Activated CD4-positive, alpha-beta T cell treated with anti-CD3 and anti-CD28 coated beads, Interleukin-2, amount 10 ng/mL, durations not matched to agents 24 days and 14 days (primary cell): ENCODE data around the gene PTPRH. TPM values are rescaled to one million over a fixed set of nuclear protein-coding genes. Genes with fewer than 3 reads are reported as not detected.
"Not testable (repeated sequence)": the region's sequence is repeated elsewhere in the genome, so short reads cannot be mapped to it uniquely, and the experiment has no call there.

Experiments
- DNase-seq: peaks from one replicate; pipeline ENCODE4 v3.0.0; 2022
- H3K27ac Mint-ChIP-seq: one replicate; pipeline ENCODE4 v1.8.0; 2022; ENCODE audit warnings: mild to moderate bottlenecking, mixed read lengths
- H3K27me3 Mint-ChIP-seq: one replicate; pipeline ENCODE4 v1.8.0; 2022; ENCODE audit warnings: mixed read lengths
- H3K36me3 Mint-ChIP-seq: one replicate; pipeline ENCODE4 v1.8.0; 2022; ENCODE audit warnings: low read depth, mild to moderate bottlenecking, mixed read lengths
- H3K4me1 Mint-ChIP-seq: one replicate; pipeline ENCODE4 v1.8.0; 2021; ENCODE audit warnings: mixed read lengths
- H3K4me3 Mint-ChIP-seq: one replicate; pipeline ENCODE4 v1.8.0; 2022; ENCODE audit warnings: mild to moderate bottlenecking, moderate library complexity, mixed read lengths
- H3K9me3 Mint-ChIP-seq: one replicate; pipeline ENCODE4 v1.8.0; 2021; ENCODE audit warnings: mixed read lengths
- intact Hi-C: fragments of 100-400 bp; cut with micrococcal nuclease; formaldehyde crosslinking; loops from one replicate; pipeline ENCODE4 v1.15.1; 2023
- total RNA-seq: library from RNA; stranded (reverse); gene quantifications from 2 replicates; pipeline ENCODE4 v1.2.3, GENCODE V29; 2022

The PTPRH gene
- total RNA-seq, 1 donor from 2014 or later: not detected

DNA sequence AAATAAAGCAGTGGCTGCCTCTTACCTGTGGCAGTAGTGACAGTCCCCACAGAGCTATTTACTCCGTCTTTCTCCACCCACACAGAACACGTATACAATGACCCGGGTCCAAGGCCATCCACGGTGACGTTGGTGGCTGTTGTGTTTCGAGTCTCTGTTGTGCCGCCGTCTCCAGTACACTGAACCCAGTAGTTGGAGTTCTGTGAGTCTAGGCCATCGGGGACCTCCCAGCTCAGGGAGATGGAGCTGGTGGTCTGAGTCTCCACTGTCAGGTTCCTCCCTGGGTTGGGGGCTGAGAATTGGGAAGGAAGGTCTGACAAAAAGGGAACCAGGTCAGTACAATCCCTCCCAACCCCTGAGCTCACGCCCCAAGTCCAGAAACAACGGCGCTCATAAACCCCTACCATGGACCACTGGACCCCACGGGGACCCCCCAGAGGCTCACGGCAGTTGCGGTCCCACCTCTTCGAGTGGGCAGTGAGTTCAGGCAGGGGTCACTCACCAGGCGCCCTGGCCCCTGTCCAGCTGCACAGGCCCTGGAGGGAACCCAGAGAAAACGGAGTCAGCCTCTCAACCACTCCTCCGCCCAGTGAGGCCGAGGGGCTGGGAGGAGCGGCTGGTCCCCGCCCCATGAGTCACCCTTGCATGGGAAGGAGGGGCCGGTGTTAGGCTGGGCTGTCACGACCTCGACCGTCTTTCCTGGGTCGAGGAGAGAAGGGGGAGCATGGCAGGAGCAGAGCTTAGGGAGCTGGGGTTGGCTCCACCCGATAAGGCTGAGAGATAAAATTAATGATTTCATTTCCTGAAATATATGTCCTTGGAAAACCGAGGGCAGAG is 2.4 kb downstream of the PTPRH start:
- DNase-seq: peak; percentile 78
- H3K27ac Mint-ChIP-seq: peak overlapping the region; percentile 9
- peaks cover 3% of the 10 kb centered on the region for H3K4me1 Mint-ChIP-seq
- no peaks in the 10 kb centered on the region for H3K36me3 Mint-ChIP-seq
- H3K4me3 Mint-ChIP-seq: peak overlapping the region; percentile 34
- no peaks in the 10 kb centered on the region for H3K9me3 Mint-ChIP-seq
- intact Hi-C loops: no loop called here
- peaks cover 19% of the 10 kb centered on the region for H3K27me3 Mint-ChIP-seq

DNA sequence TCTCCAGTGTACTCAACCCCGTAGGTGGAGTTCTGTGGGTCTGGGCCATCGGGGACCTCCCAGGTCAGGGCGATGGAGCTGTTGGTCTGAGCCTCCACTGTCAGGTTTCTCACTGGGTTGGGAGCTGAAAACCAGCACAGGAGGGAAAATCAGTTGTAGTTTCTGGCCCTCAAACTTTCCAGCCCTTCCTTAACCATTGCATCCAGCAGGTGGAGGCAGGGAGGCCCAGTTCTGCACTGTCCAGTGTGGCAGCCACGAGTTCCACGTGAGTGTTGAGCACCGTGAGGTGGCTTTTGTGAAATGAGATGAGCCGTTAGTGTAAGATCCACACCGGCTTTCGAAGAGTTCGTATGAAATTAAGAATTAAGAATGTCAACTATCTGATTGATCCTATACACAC is 7.1 kb downstream of the PTPRH start:
- H3K4me1 Mint-ChIP-seq, intact Hi-C loops, H3K36me3 Mint-ChIP-seq, H3K27ac Mint-ChIP-seq, H3K9me3 Mint-ChIP-seq, H3K4me3 Mint-ChIP-seq, DNase-seq: not testable (repeated sequence)
- H3K27me3 Mint-ChIP-seq: peaks cover 13% of the 10 kb centered on the region

DNA sequence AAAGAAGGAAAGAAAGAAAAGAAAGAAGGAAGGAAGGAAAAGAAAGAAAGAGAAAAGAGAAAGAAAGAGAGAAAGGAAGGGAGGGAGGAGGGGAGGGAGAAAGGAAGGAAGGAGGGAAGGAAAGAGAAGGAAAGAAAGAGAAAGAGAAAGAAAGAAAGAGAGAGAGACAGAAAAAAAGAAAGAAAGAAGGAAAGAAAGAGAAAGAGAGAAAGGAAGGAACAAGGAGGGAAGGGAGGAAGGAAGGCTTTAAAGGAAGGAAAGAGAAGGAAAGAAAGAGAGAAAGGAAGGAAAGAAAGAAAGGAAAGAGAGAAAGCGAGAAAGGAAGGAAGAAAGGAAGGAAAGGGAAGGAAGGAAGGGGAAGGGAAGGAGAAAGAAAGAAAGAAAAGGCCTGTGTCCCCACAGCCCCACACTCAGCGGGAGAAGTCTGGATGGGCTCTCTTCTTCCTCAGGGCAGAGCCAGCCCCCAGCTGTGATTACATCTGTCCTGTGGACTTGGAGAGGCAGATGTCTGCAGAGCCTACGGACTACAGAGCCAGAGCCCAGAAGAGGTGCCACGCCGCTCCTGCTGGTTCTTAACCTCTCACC is 9.6 kb downstream of the PTPRH start:
- no peaks in the 10 kb centered on the region for H3K36me3 Mint-ChIP-seq
- H3K27ac Mint-ChIP-seq: no peak overlapping the region
- H3K9me3 Mint-ChIP-seq: no peaks in the 10 kb centered on the region
- intact Hi-C loops: no loop called here
- no peak overlapping the region for H3K4me3 Mint-ChIP-seq
- peaks cover 6% of the 10 kb centered on the region for H3K27me3 Mint-ChIP-seq
- no peak for DNase-seq
- H3K4me1 Mint-ChIP-seq: no peaks in the 10 kb centered on the region

DNA sequence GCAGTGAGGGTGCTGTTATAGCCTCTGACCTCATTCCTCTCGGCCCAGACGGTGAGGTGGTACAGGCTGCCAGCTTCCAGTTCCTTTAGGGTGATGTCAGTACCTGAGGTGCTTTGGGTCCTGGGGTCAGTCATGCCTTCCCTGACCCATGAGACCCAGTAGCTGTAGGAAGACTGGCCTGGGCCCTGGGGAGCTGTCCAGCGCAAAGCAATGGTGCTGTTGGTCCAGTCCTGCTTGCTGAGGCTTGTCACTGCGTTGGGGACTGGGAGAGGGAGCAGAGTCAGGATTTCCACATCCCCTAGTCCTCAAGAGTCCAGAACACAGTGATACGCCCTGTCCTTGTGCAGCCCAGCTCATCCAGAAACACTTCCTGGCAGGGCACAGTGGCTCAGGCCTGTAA is 10.7 kb downstream of the PTPRH start:
- no peak overlapping the region for H3K27ac Mint-ChIP-seq
- no peaks in the 10 kb centered on the region for H3K4me1 Mint-ChIP-seq
- H3K36me3 Mint-ChIP-seq: no peaks in the 10 kb centered on the region
- no peak for DNase-seq
- no peaks in the 10 kb centered on the region for H3K9me3 Mint-ChIP-seq
- intact Hi-C loops: no loop called here
- H3K27me3 Mint-ChIP-seq: peaks cover 6% of the 10 kb centered on the region
- no peak overlapping the region for H3K4me3 Mint-ChIP-seq

DNA sequence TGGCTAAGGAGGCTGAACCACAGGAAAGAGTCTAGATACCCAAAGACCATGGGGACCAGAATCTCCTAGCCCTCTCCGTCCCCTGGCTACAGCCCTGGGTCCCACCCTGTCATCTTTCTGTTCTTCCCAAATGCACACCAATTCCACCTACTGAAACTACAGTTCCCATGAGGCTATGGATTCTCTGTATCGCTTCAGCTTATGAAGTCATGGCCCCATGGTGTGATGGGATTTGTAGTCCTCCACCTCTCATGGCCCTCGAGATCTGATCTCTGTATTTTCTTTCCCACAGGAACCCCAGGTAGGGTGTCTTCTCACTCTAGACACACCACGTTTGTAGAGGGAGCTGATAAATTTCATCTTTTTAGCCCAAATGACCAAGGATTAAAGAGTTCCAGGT is 11.8 kb downstream of the PTPRH start:
- no peak for DNase-seq
- intact Hi-C loops: no loop called here
- Mint-ChIP-seq H3K27me3 (peaks cover 4% of the 10 kb centered on the region), H3K4me1 (no peaks in the 10 kb centered on the region), H3K4me3 (no peak overlapping the region), H3K9me3 (no peaks in the 10 kb centered on the region), H3K36me3 (no peaks in the 10 kb centered on the region), H3K27ac (no peak overlapping the region)

DNA sequence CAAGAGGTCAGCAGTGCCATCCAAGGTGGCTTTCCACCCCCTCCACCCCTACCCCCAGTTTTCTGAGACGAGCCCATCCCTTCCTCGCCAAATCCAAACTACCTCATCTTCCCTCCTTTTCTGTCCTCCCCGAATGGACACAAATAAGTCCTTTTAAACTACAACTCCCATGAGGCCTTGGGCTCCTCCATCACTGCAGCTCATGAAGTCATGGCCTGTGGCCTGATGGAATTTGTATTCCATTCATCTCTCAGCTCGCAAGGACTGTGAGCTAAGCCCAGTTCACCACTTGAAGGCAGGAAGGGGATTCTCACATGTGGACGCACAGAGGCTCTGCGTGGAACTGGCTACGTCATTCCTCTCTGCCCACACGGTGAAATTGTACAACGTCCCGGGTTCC is 12.5 kb downstream of the PTPRH start:
- H3K27ac Mint-ChIP-seq: no peak overlapping the region
- H3K4me1 Mint-ChIP-seq: no peaks in the 10 kb centered on the region
- intact Hi-C loops: no loop called here
- H3K36me3 Mint-ChIP-seq: no peaks in the 10 kb centered on the region
- no peak for DNase-seq
- H3K27me3 Mint-ChIP-seq: peaks cover 4% of the 10 kb centered on the region
- no peaks in the 10 kb centered on the region for H3K9me3 Mint-ChIP-seq
- H3K4me3 Mint-ChIP-seq: no peak overlapping the region

DNA sequence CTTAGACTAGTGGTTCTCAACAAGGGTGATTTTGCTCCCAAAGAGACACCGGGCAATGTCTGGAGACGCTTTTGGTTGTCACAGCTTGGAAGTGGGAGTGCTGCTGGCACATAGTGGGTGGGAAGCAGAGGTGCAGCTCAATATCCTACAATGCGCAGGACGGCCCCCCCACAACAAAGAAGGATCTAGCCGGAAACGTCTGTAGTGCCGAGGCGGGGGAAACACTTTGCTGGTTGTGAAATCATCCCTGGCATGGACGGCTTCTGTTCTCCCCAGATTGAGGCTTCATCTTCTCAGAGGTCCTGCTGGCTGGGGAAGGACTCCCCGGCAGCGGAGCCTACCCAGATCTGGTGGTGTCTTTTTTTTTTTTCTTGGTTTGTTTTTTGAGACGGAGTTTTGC is 15.8 kb downstream of the PTPRH start:
- Mint-ChIP-seq H3K27ac (no peak overlapping the region), H3K9me3 (no peaks in the 10 kb centered on the region), H3K36me3 (no peaks in the 10 kb centered on the region), H3K27me3 (peaks cover 2% of the 10 kb centered on the region), H3K4me3 (no peak overlapping the region), H3K4me1 (peaks cover 4% of the 10 kb centered on the region)
- no peak for DNase-seq
- intact Hi-C loops: no loop called here

DNA sequence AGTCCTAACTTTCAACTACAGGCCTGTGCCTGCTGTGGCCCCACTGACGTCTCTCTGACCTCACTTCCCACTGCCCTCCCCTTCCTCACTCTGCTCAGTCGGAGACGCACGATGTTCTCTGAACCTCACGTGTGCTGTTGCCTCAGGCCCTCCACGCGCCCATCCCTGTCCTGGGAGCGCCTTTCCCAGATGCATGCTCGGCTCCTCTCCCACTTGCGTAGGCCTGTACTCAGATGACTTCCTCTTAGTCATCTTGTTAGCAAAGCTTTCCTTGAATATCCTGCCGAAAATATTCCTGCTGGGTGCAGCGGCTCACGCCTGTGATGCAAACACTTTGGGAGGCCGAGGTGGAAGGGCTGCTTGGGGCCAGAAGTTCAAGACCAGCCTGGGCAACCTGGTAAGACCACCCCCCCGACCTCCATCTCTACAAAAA is 19.9 kb downstream of the PTPRH start:
- Mint-ChIP-seq H3K27me3 (peaks cover 2% of the 10 kb centered on the region), H3K27ac (no peak overlapping the region), H3K9me3 (no peaks in the 10 kb centered on the region), H3K4me3 (no peak overlapping the region), H3K4me1 (peaks cover 8% of the 10 kb centered on the region), H3K36me3 (no peaks in the 10 kb centered on the region)
- no peak for DNase-seq
- intact Hi-C loops: no loop called here

DNA sequence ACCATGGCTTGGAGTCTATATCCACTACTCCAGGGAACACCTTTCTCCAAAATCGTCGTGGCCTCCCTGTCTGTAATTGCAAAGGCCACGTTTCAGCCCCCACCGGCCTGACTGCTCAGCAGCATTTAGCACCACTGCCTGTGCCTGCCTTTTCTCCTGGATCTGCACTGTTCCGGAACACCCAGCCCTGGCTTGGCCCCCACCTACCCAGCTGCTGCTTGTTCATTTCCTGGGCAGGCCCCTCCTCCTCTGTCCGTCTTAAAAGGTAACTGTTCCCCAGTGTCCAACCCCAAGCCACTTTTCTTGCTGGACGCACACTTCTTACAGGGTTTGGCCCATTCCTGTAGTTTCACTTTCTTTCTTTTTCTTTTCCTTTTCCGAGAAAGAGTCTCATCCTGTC is 20.7 kb downstream of the PTPRH start:
- intact Hi-C loops: no loop called here
- H3K36me3 Mint-ChIP-seq: no peaks in the 10 kb centered on the region
- peak overlapping the region; percentile 42 for H3K4me3 Mint-ChIP-seq
- peaks cover 2% of the 10 kb centered on the region for H3K27me3 Mint-ChIP-seq
- H3K4me1 Mint-ChIP-seq: peaks cover 10% of the 10 kb centered on the region
- peak overlapping the region; percentile 30 for H3K27ac Mint-ChIP-seq
- no peaks in the 10 kb centered on the region for H3K9me3 Mint-ChIP-seq
- no peak for DNase-seq

DNA sequence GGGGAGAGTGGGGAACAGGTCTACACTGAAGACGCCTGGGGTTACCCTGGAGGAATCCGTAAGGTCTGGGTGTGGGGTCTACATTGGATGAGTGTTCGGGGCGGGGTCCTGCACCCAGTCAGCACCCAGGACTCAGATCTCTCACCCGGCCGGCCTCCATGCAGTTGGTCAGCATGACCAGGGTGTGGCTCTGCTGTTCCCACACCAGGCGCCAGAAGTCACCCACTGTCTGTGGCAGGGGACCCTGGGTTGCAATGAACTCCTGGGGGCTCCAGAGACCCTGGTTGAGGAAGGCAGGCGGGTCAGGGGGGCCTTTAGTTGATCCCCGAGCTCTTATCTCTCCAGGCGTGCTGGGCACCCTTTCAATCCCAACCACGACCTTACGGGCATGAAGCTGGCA is 23.2 kb downstream of the PTPRH start:
- no peak overlapping the region for H3K27ac Mint-ChIP-seq
- DNase-seq: no peak
- peaks cover 10% of the 10 kb centered on the region for H3K4me1 Mint-ChIP-seq
- no peaks in the 10 kb centered on the region for H3K9me3 Mint-ChIP-seq
- intact Hi-C loops: no loop called here
- H3K27me3 Mint-ChIP-seq: peaks cover 7% of the 10 kb centered on the region
- no peak overlapping the region for H3K4me3 Mint-ChIP-seq
- H3K36me3 Mint-ChIP-seq: no peaks in the 10 kb centered on the region

DNA sequence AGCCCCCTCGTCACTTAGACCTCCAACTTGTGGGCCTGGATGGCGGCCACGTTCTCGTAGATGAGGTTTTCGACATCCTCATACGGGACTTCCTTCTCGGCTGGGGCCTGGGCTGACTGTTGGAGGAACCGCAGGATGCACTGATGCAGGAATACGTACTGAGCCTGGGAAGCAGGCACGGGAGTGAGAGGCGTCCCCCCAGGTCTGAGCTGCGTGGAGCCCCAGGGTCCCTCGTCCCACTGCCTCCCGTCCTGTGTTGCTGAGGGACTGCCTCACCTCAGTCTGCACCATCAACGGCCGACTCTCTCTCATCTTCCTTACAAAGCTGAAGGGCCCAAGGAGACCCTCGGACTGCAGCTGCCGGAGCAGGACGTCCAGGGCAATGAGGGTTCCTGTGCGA is 27.6 kb downstream of the PTPRH start:
- no peaks in the 10 kb centered on the region for H3K9me3 Mint-ChIP-seq

DNA sequence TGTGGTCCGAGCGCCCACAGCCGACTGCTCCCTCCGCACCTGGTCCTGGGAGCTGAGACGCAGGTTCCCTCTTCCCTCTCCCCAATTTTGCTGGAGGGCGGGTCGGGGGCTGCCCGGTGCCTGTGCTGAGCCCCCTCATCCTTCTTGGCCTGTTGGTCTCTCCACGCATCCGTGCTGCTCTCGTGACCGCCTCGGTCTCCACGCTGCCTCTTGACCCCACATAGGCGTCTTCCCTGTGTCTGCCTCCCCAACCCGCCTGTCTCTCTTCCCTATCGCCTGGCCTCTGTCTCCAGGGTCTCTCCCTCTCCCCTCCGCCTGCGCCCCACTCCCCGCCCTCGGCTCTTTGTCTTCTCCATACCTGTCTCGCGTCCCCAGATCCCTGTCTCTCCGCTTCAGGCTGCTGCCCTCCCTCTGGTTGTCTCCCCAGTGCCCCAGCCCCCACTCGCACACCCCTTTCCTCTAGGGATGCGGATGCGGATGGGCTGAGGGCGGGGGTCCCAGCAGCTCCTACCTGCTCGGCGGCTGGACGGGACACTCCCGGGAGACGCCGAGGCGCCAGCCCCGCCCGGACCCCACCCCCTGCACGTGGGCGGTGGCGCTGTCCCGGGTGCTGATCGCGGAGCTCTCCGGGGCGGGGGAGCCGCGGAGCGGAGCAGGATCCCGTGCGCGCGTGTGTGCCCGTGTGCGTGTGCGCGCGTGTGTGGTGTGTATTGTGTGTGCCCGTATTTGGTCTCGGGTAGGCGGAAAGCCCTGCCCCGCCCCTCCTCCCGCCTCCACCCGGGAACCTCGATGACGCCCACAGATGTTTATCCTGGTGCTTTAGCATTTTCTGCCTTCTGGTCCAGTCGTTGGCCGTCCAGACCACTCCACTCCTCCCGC is 29.5 kb downstream of the PTPRH start, which contains the start of gene SYT5:
SYT5 (minus strand) TSS at position 684 of the 879 bp plus-strand sequence. CDS start 1,248 bp downstream, outside the sequence.
- H3K36me3 Mint-ChIP-seq: no peaks in the 10 kb centered on the region

More for the DNA sequence above, 27.6 kb downstream of the PTPRH start:
- H3K4me3 Mint-ChIP-seq: no peak overlapping the region
- H3K27ac Mint-ChIP-seq: no peak overlapping the region
- DNase-seq: no peak
- no peaks in the 10 kb centered on the region for H3K36me3 Mint-ChIP-seq
- peaks cover 31% of the 10 kb centered on the region for H3K27me3 Mint-ChIP-seq
- H3K4me1 Mint-ChIP-seq: peaks cover 17% of the 10 kb centered on the region
- intact Hi-C loops: no loop called here

DNA sequence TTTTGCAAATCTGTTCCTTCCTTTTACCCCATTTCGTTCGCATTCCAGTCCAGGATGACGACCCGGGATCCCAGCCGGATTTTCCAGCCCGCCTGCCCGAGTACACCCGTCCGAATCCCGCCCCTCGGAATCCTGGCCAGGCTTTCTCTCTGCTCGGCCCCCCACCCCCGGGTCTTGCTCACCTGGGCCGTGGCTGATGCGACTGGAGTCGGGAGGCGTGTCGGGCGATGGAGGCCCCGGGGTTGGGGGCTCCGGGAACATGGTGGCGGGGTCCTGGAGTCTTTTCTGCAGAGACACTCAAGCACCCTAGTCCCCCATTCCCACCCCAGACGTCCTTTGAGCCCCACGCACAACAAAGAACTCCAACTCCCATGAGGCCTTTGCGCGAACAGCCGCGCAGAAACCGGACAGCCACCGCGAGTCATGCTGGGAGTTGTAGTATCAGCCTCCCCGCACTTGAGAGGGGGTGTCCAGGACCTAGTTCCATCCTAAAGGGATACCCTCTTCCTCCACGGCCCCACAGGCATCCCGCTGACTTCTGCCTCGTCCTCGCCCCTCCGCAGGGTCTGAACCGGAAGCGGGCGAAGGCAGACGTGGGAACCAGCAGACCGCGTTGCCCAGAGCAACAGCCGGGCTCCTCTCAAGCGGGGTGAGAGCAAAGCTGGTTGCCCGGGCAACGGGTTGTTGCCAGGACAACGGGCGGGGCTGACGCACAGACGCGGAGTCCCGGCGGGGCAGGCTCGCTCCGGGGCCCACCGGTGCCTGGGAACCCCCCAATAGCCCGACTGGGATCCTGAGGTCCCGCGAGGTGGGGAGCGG is 30.3 kb downstream of the PTPRH start:
- Mint-ChIP-seq H3K9me3 (peaks cover 6% of the 10 kb centered on the region), H3K4me1 (peaks cover 20% of the 10 kb centered on the region), H3K36me3 (no peaks in the 10 kb centered on the region), H3K4me3 (peak overlapping the region; percentile 79), H3K27ac (peak overlapping the region; percentile 63), H3K27me3 (peaks cover 50% of the 10 kb centered on the region)
- DNase-seq: peak; percentile 98
- intact Hi-C loops: loop anchor here (1.0 kb wide), 1 partner anchor 13 kb away; the partner anchor contains the start of gene DNAAF3

More for the DNA sequence above, 29.5 kb downstream of the PTPRH start, which contains the start of gene SYT5:
- Mint-ChIP-seq H3K27ac (peak within 1 kb of the TSS; percentile 63), H3K4me3 (peak within 1 kb of the TSS; percentile 79), H3K27me3 (peaks cover 41% of the 10 kb centered on the region), H3K4me1 (peaks cover 17% of the 10 kb centered on the region), H3K9me3 (peaks cover 6% of the 10 kb centered on the region)
- intact Hi-C loops: loop anchor here (1.0 kb wide), 1 partner anchor 14 kb away; the partner anchor contains the start of gene DNAAF3
- DNase-seq: peak; percentile 94
